ENCODE measurements around the gene PA2G4. TPM values are rescaled to one million over a fixed set of nuclear protein-coding genes. Genes with fewer than 3 reads are reported as not detected.

PA2G4 gene
- total and polyA plus RNA-seq, 2 of the 4 experiments (the other 2 are of a cell fraction): 158 to 198 TPM

- Histone ChIP-seq H2BK5ac (ENCODE audit: low read depth, low read length, poor library complexity, severe bottlenecking) (no peak overlapping the region), H3K4me1 (ENCODE audit: control insufficient read depth, insufficient read depth, low read length) (no peaks in the 10 kb centered on the region; the same call in 1 of the 2 replicates), H3K9me1 (ENCODE audit: insufficient read depth, low read length) (no peaks in the 10 kb centered on the region), H3K9ac (ENCODE audit: low read depth, low read length) (no peak overlapping the region), H4K91ac (ENCODE audit: insufficient read depth, low read depth, low read length) (no peak overlapping the region), H2BK20ac (ENCODE audit: low read depth, low read length) (no peak overlapping the region), H3K36me3 (ENCODE audit: control insufficient read depth, insufficient read depth, low read length) (no peaks in the 10 kb centered on the region), H2AK5ac (ENCODE audit: low read depth, low read length) (no peak overlapping the region), H2BK120ac (ENCODE audit: low read depth, low read length) (no peak overlapping the region), H3K4ac (ENCODE audit: low read depth, low read length) (no peak overlapping the region), H3K9me3 (ENCODE audit: control insufficient read depth, insufficient read depth, low read length) (no peaks in the 10 kb centered on the region), H3K14ac (replicated peaks; ENCODE audit: low read depth, low read length) (no peak overlapping the region), H4K20me1 (ENCODE audit: insufficient read depth, low read length) (no peaks in the 10 kb centered on the region), H3K27me3 (ENCODE audit: control insufficient read depth, insufficient read depth, low read length) (no peaks in the 10 kb centered on the region), H2BK15ac (ENCODE audit: low read depth, low read length) (peak overlapping the region; percentile 4; the same call in 1 of the 3 replicates), H3K4me3 (ENCODE audit: insufficient read depth, low read depth, low read length) (no peak overlapping the region), H3K4me2 (ENCODE audit: low read depth, low read length) (no peak overlapping the region), H3K79me1 (ENCODE audit: low read depth in 1 of 2, low read length in 2 of 2) (no peaks in the 10 kb centered on the region), H4K8ac (ENCODE audit: low read depth in 2 of 2, low read length in 2 of 2) (no peak overlapping the region), H2AK9ac (replicated peaks; ENCODE audit: low read depth, low read length, poor library complexity) (no peak overlapping the region), H3K56ac (ENCODE audit: extremely low read depth, insufficient read depth, low read length) (no peak overlapping the region), H3K27ac (ENCODE audit: insufficient read depth, low read length) (no peak overlapping the region), H3K23ac (ENCODE audit: low read depth, low read length) (no peak overlapping the region), H4K5ac (ENCODE audit: low read depth, low read length) (no peak overlapping the region), H2AFZ (replicated peaks; ENCODE audit: low read length, poor library complexity) (no peak overlapping the region), H3K18ac (ENCODE audit: low read depth, low read length) (no peak overlapping the region)
- BruUV-seq (replicated peaks): no TSS peak
- ATAC-seq (ENCODE audit: low read depth) (no peak), DNase-seq (no peak)
- dilution Hi-C loops (cut with HindIII; ENCODE audit: low sequenced_read_pairs, unreplicated experiment) (no loop called here), intact Hi-C loops (cut with micrococcal nuclease) (no loop called here), in situ Hi-C loops (cut with MboI; ENCODE audit: low sequenced_read_pairs) (no loop called here)
- 89% methylated on average over 3 of the region's 5 CpGs; no CpG with 5 or more reads in 1 of the 2 experiments for WGBS, 2 experiments (ENCODE audit: extremely low coverage in 2 of 2, insufficient read length in 1 of 2)
- POLR2A ChIA-PET (ENCODE audit: unreplicated experiment): interaction anchor here (1.2 kb wide), 1 partner anchor 55 kb away, joined by 8 read pairs; no protein-coding TSS in a partner anchor
- CTCF ChIA-PET: interaction anchor here (0.6 to 1.0 kb wide), 2 partner anchors 15 to 24 kb away, joined by 3 to 4 read pairs; no protein-coding TSS in a partner anchor
- TF ChIP-seq USF2 (IDR thresholded peaks at IDR 0.05; ENCODE audit: low read depth, low read length) (no peak), CEBPB (IDR thresholded peaks at IDR 0.05; ENCODE audit: low read depth, low read length) (no peak), RFX5 (IDR thresholded peaks at IDR 0.05; ENCODE audit: low read depth, low read length) (no peak), RCOR1 (IDR thresholded peaks at IDR 0.05; ENCODE audit: insufficient replicate concordance, low read length) (no peak), SMC3 (IDR thresholded peaks at IDR 0.05; ENCODE audit: low read depth, low read length) (no peak)
Measured at GRCh38 chr12:56061982-56062381, 42.4 kb upstream of the PA2G4 start.
